ENCODE results near the gene NDUFV3.
A peak's percentile ranks its signal among the peaks of the same experiment; 100 is the strongest.
"Not testable (repeated sequence)": the region's sequence is repeated elsewhere in the genome, so short reads cannot be mapped to it uniquely, and the experiment has no call there.

NDUFV3 gene

GRCh38 chr21:42892931-42893755 lies at the start of gene NDUFV3:
Gene NDUFV3 (plus strand): TSS chr21:42893309. CDS start chr21:42893334, 25 bp downstream.
- peak; percentile 99 for DNase-seq

- no peak for DNase-seq
Measured at GRCh38 chr21:42844411-42845113, 48.5 kb upstream of the NDUFV3 start.

GRCh38 chr21:42845296-42845965 lies 47.7 kb upstream of the NDUFV3 start:
- DNase-seq = no peak

GRCh38 chr21:42846221-42846620 lies 46.9 kb upstream of the NDUFV3 start:
- no peak for DNase-seq

GRCh38 chr21:42847051-42847707 lies 45.9 kb upstream of the NDUFV3 start:
- DNase-seq = no peak

GRCh38 chr21:42847726-42848125 lies 45.4 kb upstream of the NDUFV3 start:
- no peak for DNase-seq

- DNase-seq = not testable (repeated sequence)
Measured at GRCh38 chr21:42848144-42848931, 44.8 kb upstream of the NDUFV3 start.

- no peak for DNase-seq
Measured at GRCh38 chr21:42848932-42849758, 44.0 kb upstream of the NDUFV3 start.

- DNase-seq = no peak
Measured at GRCh38 chr21:42849759-42850412, 43.2 kb upstream of the NDUFV3 start.

GRCh38 chr21:42850463-42850862 lies 42.6 kb upstream of the NDUFV3 start:
- DNase-seq = no peak

- no peak for DNase-seq
Measured at GRCh38 chr21:42850866-42851391, 42.2 kb upstream of the NDUFV3 start.

- no peak for DNase-seq
Measured at GRCh38 chr21:42851812-42852665, 41.1 kb upstream of the NDUFV3 start.

- DNase-seq = no peak
Measured at GRCh38 chr21:42852925-42853570, 40.1 kb upstream of the NDUFV3 start.

- DNase-seq = no peak
Measured at GRCh38 chr21:42853621-42854020, 39.5 kb upstream of the NDUFV3 start.

GRCh38 chr21:42854246-42855010 lies 38.7 kb upstream of the NDUFV3 start:
- DNase-seq = no peak

- DNase-seq = no peak
Measured at GRCh38 chr21:42855171-42855936, 37.8 kb upstream of the NDUFV3 start.

- DNase-seq = no peak
Measured at GRCh38 chr21:42855937-42856335, 37.2 kb upstream of the NDUFV3 start.
